HEK293 (cell line): ENCODE results near the gene HCFC1.

Experiments used
- CTCF ChIA-PET: fragments of 350-600 bp; formaldehyde crosslinking; extraction: SDS; loops from one replicate; lab custom pipeline; 2021; ENCODE audit warnings: antibody characterized with exemption; lab: Yijun Ruan, JAX
- POLR2A ChIA-PET: fragments of 300-600 bp; formaldehyde crosslinking; extraction: SDS; loops from one replicate; lab custom pipeline; 2020; ENCODE audit warnings: antibody characterized with exemption, inconsistent platforms; lab: Yijun Ruan, JAX
- H3K27ac ChIP-seq: fragments of 200-500 bp; sonication (Bioruptor generic); 2 replicates; pipeline ENCODE4 v1.5.1; 2014; ENCODE audit warnings: low read depth, low read length, control low read depth, inconsistent platforms; ENCODE audit errors: extremely low read depth
- H3K36me3 ChIP-seq, 2 experiments: fragments of 200-500 bp in 1 of 2; sonication (Bioruptor generic) in 1 of 2; 1 replicate in 1 of 2; 2 replicates in 1 of 2; pipeline ENCODE4 v1.5.1; 2014 to 2017; ENCODE audit warnings: inconsistent platforms in 2 of 2, low read length in 2 of 2; ENCODE audit not compliant: control insufficient read depth in 2 of 2, insufficient read depth in 1 of 2
- H3K4me1 ChIP-seq: fragments of 200-500 bp; sonication (Bioruptor generic); 2 replicates; pipeline ENCODE4 v1.5.1; 2014; ENCODE audit warnings: mild to moderate bottlenecking, low read length, inconsistent platforms; ENCODE audit not compliant: control insufficient read depth, insufficient read depth
- H3K4me3 ChIP-seq: 2 replicates; pipeline ENCODE4 v1.5.1; 2011; ENCODE audit warnings: low read depth, mild to moderate bottlenecking, control low read depth, low read length, moderate library complexity
- H3K9me3 ChIP-seq: fragments of 200-500 bp; sonication (Bioruptor generic); 2 replicates; pipeline ENCODE4 v1.5.1; 2014; ENCODE audit warnings: low read depth, low read length, inconsistent platforms; ENCODE audit not compliant: control insufficient read depth, insufficient read depth
- GLIS2 ChIP-seq: fragments of 450-650 bp; formaldehyde crosslinking; IDR thresholded peaks from 2 replicates; pipeline ENCODE4 v1.5.1; 2016; ENCODE audit warnings: missing biosample characterization, missing genetic modification characterization
- KLF1 ChIP-seq: fragments of 450-650 bp; formaldehyde crosslinking; IDR thresholded peaks from 2 replicates; pipeline ENCODE4 v1.5.1; 2016; ENCODE audit warnings: missing biosample characterization, missing genetic modification characterization
- KLF17 ChIP-seq: fragments of 450-650 bp; formaldehyde crosslinking; IDR thresholded peaks from 2 replicates; pipeline ENCODE4 v1.5.1; 2016; ENCODE audit warnings: missing biosample characterization, missing genetic modification characterization
- PATZ1 ChIP-seq: fragments of 450-650 bp; formaldehyde crosslinking; IDR thresholded peaks from 2 replicates; pipeline ENCODE4 v1.5.1; 2016; ENCODE audit warnings: missing biosample characterization, missing genetic modification characterization
- PRDM10 ChIP-seq: fragments of 450-650 bp; formaldehyde crosslinking; IDR thresholded peaks from 2 replicates; pipeline ENCODE4 v1.5.1; 2016; ENCODE audit warnings: missing biosample characterization, missing genetic modification characterization
- SP2 ChIP-seq: fragments of 450-650 bp; formaldehyde crosslinking; IDR thresholded peaks from 2 replicates; pipeline ENCODE4 v1.5.1; 2016; ENCODE audit warnings: missing biosample characterization, missing genetic modification characterization
- ZBTB20 ChIP-seq: fragments of 450-650 bp; formaldehyde crosslinking; IDR thresholded peaks from 2 replicates; pipeline ENCODE4 v1.5.1; 2016; ENCODE audit warnings: missing biosample characterization, missing genetic modification characterization
- ZFP41 ChIP-seq: fragments of 450-650 bp; formaldehyde crosslinking; IDR thresholded peaks from 2 replicates; pipeline ENCODE4 v1.5.1; 2016; ENCODE audit warnings: missing biosample characterization, missing genetic modification characterization, borderline replicate concordance
- ZNF138 ChIP-seq: fragments of 450-650 bp; formaldehyde crosslinking; IDR thresholded peaks from 2 replicates; pipeline ENCODE4 v1.5.1; 2016; ENCODE audit warnings: missing biosample characterization, missing genetic modification characterization, borderline replicate concordance
- ZNF146 ChIP-seq: fragments of 450-650 bp; formaldehyde crosslinking; IDR thresholded peaks from 2 replicates; pipeline ENCODE4 v1.5.1; 2016; ENCODE audit warnings: missing biosample characterization, missing genetic modification characterization
- ZNF214 ChIP-seq: fragments of 450-650 bp; formaldehyde crosslinking; IDR thresholded peaks from 2 replicates; pipeline ENCODE4 v1.5.1; 2017; ENCODE audit warnings: missing biosample characterization, mild to moderate bottlenecking, missing genetic modification characterization, borderline replicate concordance
- ZNF302 ChIP-seq: fragments of 450-650 bp; formaldehyde crosslinking; IDR thresholded peaks from 2 replicates; pipeline ENCODE4 v1.5.1; 2016; ENCODE audit warnings: missing biosample characterization, missing genetic modification characterization, low read depth
- ZNF341 ChIP-seq: fragments of 450-650 bp; formaldehyde crosslinking; IDR thresholded peaks from 2 replicates; pipeline ENCODE4; 2016; ENCODE audit warnings: low read depth, missing biosample characterization, missing genetic modification characterization
- ZNF362 ChIP-seq: fragments of 450-650 bp; formaldehyde crosslinking; IDR thresholded peaks from 2 replicates; pipeline ENCODE4 v1.5.1; 2016; ENCODE audit warnings: missing biosample characterization, missing genetic modification characterization
- ZNF366 ChIP-seq: fragments of 450-650 bp; formaldehyde crosslinking; conservative IDR thresholded peaks from 2 replicates; pipeline ENCODE4 v1.5.1; 2016; ENCODE audit warnings: missing biosample characterization, missing genetic modification characterization
- ZNF600 ChIP-seq: fragments of 450-650 bp; formaldehyde crosslinking; IDR thresholded peaks from 2 replicates; pipeline ENCODE4 v1.5.1; 2016; ENCODE audit warnings: missing biosample characterization, missing genetic modification characterization
- ZNF658 ChIP-seq: fragments of 450-650 bp; formaldehyde crosslinking; IDR thresholded peaks from 2 replicates; pipeline ENCODE4; 2016; ENCODE audit warnings: missing biosample characterization, missing genetic modification characterization

Gene HCFC1

GRCh38 chrX:153944800-153945150 lies 26.8 kb downstream of the HCFC1 start (continued):
- TF ChIP-seq PRDM10 (tag by site-specific recombination) (peak; percentile 92), ZNF146 (tag by site-specific recombination) (peak; percentile 33; the same call in 1 of the 2 replicates), ZNF138 (tag by site-specific recombination) (no peak), ZNF214 (no peak)

GRCh38 chrX:153944140-153944799 lies 27.3 kb downstream of the HCFC1 start, which contains the start of gene RENBP:
TSS of gene RENBP (minus strand) at chrX:153944643. CDS start at chrX:153944610, 33 bp downstream.
- Histone ChIP-seq H3K27ac (no peak within 1 kb of the TSS), H3K4me1 (no peaks in the 10 kb centered on the region; the same call in 1 of the 2 replicates), H3K36me3 (peaks cover 8 to 20% of the 10 kb centered on the region in 2 experiments; a peak in 1 of 3 replicates), H3K4me3 (no peak within 1 kb of the TSS), H3K9me3 (no peaks in the 10 kb centered on the region)
- CTCF ChIA-PET: interaction anchor here (0.6 to 10.9 kb wide), 8 partner anchors 9 to 465 kb away, joined by 3 to 267 read pairs (median 34); partner anchors contain the start of genes ARHGAP4, DNASE1L1, HCFC1 and NAA10
- POLR2A ChIA-PET: interaction anchor here (1.3 to 3.0 kb wide), 5 partner anchors 10 to 181 kb away, joined by 3 to 21 read pairs (median 7); partner anchors contain the start of genes HCFC1, NAA10 and PLXNB3
- TF ChIP-seq ZNF366 (0 out of 2 replicates have a peak, but pooled peaks have one; percentile 12), GLIS2 (tag by site-specific recombination) (peak; percentile 29; the same call in 1 of the 2 replicates), ZNF302 (no peak), PATZ1 (tag by site-specific recombination) (peak; percentile 43; the same call in 1 of the 2 replicates), SP2 (tag by site-specific recombination) (peak; percentile 44)

GRCh38 chrX:153941336-153942252 lies 30.0 kb downstream of the HCFC1 start:
- no peaks in the 10 kb centered on the region; the same call in 1 of the 2 replicates for H3K4me1 ChIP-seq
- H3K36me3 ChIP-seq: peaks cover 0 to 3% of the 10 kb centered on the region in 2 experiments; a peak in 1 of 3 replicates
- POLR2A ChIA-PET: interaction anchor here (1.3 kb wide), 1 partner anchor 14 kb away, joined by 8 read pairs; no protein-coding TSS in a partner anchor
- H3K9me3 ChIP-seq: no peaks in the 10 kb centered on the region
- CTCF ChIA-PET: no interaction called here
- H3K4me3 ChIP-seq: no peak overlapping the region
- no peak overlapping the region for H3K27ac ChIP-seq
- TF ChIP-seq KLF17 (tag by site-specific recombination) (peak; percentile 65), ZFP41 (tag by site-specific recombination) (no peak), ZNF341 (tag by site-specific recombination) (peak; percentile 38; the same call in 1 of the 2 replicates), KLF1 (tag by site-specific recombination) (peak; percentile 58), ZNF362 (peak; percentile 40; the same call in 1 of the 2 replicates), ZNF600 (tag by site-specific recombination) (no peak), ZBTB20 (tag by site-specific recombination) (peak; percentile 38; the same call in 1 of the 2 replicates), ZNF658 (tag by site-specific recombination) (no peak)
